Activated CD8-positive, alpha-beta memory T cell treated with anti-CD3 and anti-CD28 coated beads for 4 hours (primary cell): ENCODE data around the gene SIRPA.

Experiments
- DNase-seq, 2 donors: peaks; one replicate each; pipeline ENCODE4 v3.0.0-alpha.2; 2020; ENCODE audit warnings: low read depth in 2 of 2

SIRPA gene

DNA sequence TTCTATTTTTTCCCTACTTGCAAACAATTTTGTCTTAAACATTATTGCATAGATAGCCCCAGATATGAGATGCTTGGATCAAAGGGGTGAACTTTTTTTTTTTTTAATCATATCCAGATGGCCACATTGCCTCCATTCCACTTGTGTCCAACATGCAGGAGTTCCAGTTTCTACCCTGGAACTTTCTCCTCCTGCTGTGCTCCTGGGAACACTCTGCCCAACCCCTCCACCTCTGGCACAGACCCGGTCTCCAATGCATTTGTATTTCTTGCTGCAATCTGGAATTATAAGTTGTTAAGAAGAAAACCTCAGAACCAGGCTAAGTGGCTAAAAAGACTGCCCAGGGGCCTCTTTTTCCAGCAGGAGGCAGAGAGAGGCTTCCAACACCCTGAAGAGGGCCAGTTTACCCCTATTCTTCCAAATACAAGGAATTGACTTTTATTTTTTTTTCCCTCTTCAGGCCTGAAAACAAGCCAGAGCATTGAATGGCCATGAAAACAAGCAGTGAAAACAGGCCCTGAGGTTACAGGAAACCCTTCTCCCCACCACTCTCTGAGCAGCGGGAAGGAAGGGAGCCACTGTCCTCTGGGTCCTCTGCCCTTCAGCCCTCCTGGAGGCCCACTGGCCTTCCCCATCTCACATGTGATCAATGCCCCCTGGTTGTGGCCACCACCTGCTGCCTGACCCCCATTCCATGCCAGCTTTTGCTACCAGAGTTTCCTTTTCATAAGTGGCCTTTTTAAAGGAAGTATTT is 54.3 kb downstream of the SIRPA start:
- no peak for DNase-seq

DNA sequence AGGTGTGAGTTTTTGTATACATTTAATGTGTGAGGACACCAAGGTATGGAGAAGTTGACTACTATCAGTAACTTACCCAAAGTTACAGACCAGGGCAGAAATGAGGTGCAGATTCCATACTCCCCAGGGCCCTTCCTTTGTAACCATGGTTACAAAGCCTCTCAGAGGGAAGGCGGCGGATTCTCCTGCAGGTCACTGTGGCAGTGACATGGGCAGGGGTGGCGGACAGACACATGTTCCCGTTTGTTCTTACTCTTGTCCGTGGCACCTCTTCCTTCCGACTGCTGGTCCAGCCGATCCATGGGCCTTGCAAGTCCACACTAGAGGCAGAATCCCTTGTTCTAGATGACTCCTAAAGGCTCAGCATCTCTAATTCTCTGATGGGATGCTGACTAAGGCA is 55.6 kb downstream of the SIRPA start:
- no peak for DNase-seq

GRCh38 chr20:1951436-1952115 is 56.4 kb downstream of the SIRPA start:
- no peak for DNase-seq

GRCh38 chr20:1952737-1953530 is 57.7 kb downstream of the SIRPA start:
- DNase-seq, result no peak

DNA sequence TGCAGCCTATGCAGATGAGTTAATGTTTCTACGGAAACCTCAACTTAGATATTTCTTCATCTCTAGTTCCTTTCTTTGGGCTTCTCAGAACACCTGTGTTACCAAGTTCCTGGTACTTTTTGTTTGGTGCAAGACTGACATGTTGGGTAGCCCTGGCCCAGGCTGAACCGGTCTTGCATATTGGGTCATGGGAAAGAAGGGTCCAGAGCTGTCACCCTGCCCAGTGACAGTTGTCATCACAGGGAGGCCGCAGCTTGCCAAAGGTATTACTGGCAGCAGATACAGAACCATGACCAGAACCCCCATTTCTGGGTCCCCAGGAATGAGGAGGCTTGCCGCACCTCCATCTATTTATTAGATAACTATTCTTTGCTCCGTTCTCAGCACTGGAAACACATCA is 58.4 kb downstream of the SIRPA start:
- no peak for DNase-seq

DNA sequence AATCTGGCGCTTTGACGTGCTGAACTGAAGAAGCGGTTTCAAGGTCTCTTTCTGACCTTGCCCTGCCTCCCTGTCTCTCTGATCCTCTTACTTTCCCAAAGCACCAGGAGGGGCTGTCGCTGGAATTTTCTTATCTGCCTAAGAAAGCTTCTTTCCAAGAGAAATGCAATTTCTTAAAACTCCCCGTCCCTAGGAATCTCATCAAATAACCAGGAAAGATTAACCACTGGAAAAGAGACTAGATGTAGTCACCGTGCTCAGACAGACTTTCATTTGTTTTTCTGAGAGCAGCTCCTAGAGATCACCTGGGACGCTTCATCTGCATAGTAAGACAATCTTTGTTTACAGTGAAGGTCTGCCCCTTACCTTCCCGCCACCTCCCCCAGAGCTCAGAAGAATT is 60.0 kb downstream of the SIRPA start:
- no peak for DNase-seq

GRCh38 chr20:1958426-1958825 is 63.2 kb downstream of the SIRPA start:
- DNase-seq, result no peak

DNA sequence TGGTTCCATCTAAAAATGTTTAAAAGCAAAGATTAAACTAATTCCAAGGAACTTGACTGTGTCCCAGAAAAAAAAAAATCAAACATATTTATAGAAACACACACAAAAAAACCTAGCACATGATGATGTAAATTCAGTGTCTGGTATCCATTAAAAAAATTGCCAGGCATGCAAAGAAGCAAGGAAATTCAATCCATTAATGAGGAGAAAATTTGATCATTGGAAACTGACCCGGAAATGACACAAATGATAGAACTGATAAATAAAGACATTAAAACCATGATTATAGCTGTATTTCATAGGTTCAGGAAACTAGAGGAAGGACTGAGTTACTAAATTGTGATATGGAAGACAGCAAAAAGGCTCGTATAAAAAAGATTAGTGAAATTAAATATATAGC is 63.9 kb downstream of the SIRPA start:
- no peak for DNase-seq

- no peak for DNase-seq
Observed at GRCh38 chr20:1961374-1961773, 66.2 kb downstream of the SIRPA start.

GRCh38 chr20:1964061-1964460 is 68.9 kb downstream of the SIRPA start:
- DNase-seq, result no peak

- DNase-seq, result no peak
Observed at GRCh38 chr20:1964659-1965405, 69.6 kb downstream of the SIRPA start.

GRCh38 chr20:1965520-1966351 is 70.5 kb downstream of the SIRPA start:
- peak; percentile 58 to 64 for DNase-seq

DNA sequence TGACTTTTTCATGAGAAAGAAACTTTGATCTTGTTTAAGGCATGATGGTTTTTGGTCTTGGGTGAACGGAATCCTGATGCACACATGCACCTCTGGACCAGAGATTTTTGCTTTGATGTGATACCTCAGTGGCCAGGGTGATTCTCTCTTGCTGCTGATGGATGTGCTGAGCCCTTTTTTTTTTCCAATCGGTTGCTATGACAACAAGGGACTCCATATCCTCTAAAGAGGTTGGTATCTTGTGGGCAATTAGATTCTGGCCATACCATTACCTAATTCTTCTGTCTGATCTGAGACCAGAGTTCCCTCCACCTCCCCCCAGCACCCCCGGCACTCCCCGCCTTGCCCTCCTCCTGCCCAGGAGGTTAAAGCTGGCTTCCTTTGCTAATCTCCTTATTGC is 73.8 kb downstream of the SIRPA start:
- DNase-seq, result no peak

DNA sequence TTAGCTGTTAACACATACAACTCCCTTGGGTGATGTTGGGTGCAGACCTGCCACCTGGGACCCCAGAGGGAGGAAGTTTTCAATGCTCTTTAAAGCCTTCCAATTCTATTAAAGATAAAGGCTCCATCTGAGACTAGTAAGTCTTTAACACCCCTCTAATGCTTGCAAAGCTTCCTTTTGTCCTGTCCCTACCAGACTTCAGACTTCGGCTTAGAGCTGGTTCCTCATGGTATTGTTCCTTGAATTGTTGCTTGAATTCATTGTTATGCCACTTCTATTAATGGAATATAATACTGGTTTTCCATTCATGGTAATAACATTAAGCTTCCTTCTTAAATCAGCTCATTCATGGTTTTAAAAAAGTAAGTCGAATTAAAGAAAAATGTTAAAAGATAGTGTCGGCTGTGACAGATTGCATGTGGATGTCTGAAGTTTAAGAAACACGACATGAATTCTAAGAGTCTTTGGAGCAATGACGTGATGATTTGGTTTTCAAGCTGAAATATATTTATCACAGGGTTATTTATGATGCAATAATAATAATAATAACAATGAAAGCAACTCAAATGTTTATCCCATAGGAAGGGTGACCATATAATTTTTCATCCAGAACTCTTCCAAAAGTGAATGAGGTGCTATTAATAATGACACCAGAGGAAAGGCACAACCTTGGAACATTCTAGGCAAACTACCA is 76.8 kb downstream of the SIRPA start:
- DNase-seq, result no peak

GRCh38 chr20:1973601-1974440 is 78.6 kb downstream of the SIRPA start:
- DNase-seq, result no peak

- DNase-seq, result no peak
Observed at GRCh38 chr20:1975291-1975690, 80.1 kb downstream of the SIRPA start.

DNA sequence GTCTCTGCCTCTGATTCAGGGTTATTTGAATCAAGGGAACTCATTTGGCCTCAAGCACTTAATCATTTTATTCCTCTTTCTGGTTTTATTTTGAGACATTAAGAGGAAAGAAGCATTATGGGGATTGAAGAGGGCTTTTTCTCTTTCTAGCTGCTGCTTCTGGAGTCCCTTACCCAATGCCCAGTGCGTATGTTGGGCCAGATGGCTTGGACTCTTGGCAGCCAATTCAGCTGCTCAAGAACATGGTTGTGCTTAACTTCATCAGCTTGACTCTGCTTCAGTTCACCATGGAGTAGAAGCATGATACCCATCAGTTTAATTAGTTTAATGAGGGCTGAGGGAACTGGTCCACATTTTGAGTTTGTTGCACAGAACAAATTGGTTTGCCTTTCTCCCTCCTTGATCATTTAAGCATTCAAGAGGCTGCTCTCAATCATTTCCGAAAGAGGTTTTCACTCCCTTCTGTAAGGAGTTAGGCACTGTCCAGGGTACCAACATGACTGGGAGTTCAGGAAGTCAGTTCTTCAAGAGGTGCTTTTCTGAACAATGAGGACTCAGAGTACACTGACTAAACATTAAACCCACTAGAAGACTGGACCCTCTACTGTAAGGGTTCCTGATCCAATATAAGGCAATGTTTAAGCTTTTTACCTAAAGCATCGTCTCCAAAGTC is 84.0 kb downstream of the SIRPA start:
- DNase-seq, result no peak

DNA sequence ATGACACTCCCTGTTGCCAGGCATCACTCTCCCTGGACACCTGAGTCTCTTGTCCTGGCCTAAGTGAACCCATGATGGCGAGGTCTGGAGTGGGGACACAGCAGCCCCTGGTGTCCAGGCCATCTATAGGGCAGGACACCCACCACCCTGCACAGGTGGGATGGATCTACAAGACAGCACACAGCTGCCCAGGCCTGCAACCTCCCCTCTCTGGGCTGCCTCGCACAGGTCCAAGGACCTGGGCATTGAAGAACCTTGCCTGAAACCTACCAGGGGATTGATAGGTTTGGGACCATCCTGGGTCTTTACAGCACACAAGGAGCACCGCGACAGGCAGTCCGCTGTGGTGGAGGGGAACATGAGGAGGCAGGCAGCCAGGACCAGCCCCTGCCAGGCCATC is 87.5 kb downstream of the SIRPA start:
- DNase-seq, result no peak

DNA sequence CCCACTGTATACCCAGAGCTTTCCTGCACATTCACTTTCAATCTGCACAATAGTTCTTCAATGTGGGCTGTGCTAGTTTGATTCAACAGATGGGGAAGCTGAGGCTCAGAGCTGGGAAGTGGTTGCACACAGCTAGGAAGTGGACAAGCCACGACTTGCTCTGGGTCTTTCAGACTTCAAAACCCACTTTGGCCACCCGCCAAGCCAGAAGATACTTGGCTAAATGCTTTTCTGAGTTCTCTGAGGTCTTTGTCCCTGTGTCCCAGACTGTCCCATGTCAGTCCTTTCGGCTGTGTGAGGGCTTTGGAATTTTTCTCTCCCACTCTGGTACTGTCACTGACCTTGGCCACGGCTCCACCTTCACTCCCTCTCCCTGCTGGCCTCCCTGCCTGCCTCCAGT is 88.1 kb downstream of the SIRPA start:
- no peak for DNase-seq
